Epithelial cell of proximal tubule (primary cell): ENCODE data around the gene TRO. TPM values are rescaled to one million over a fixed set of nuclear protein-coding genes. Genes with fewer than 3 reads are reported as not detected.

ENCODE experiments used
- DNase-seq: peaks from one replicate; pipeline ENCODE4 v3.0.0-alpha.2; 2011; ENCODE audit warnings: low read depth
- H3K4me3 ChIP-seq: 2 replicates; pipeline ENCODE4 v1.5.1; 2011; ENCODE audit warnings: low read depth, mild to moderate bottlenecking, low read length
- total RNA-seq: library from RNA; depleted of rRNA; stranded (reverse); fragments of >200 nt; gene quantifications from 2 replicates; pipeline ENCODE4 v1.2.3, GENCODE V29; 2015
- TF ChIP-seq, protein P1 (sequence below): conservative IDR thresholded peaks from 2 replicates; pipeline ENCODE4 v1.5.1; 2012; ENCODE audit warnings: low read depth, mild to moderate bottlenecking, low read length

The TRO gene
- total RNA-seq, 1 donor from 2014 or later: 15.0 TPM

DNA sequence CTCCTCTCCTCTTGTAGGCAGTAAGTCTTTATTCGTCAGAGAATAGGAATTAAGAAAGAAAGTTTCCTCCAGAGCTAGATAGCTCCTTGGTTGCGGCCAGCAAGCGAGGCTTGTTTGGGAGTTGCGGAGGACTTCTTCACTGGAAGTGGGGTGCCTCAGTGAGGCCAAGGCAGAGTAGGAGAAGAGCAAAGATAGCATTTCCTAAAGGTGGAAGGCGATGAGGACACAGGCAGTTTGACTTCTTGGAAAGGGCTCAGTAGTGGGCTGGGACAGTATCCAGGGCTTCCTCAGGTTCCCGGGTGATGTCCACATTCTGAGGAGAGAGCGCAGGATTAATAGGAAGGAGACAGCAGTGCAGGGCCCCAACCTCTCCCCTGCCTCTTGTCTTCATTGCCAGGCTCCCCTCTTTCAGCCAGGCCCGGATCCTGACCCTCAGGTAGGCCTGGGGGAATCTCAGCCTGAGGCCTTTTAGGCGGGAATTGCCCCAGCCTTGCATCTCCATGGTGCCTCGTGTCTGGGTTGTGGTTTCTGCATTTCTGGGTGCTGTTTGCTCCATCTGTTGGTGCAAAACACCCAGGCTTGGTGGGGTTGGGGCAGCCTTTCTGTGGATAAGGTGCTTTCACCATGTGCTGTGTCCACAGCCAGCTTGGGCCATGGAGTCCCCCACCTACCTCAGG, 12.7 kb downstream of the TRO start:
- DNase-seq: no peak
- TF ChIP-seq, protein P1, sequence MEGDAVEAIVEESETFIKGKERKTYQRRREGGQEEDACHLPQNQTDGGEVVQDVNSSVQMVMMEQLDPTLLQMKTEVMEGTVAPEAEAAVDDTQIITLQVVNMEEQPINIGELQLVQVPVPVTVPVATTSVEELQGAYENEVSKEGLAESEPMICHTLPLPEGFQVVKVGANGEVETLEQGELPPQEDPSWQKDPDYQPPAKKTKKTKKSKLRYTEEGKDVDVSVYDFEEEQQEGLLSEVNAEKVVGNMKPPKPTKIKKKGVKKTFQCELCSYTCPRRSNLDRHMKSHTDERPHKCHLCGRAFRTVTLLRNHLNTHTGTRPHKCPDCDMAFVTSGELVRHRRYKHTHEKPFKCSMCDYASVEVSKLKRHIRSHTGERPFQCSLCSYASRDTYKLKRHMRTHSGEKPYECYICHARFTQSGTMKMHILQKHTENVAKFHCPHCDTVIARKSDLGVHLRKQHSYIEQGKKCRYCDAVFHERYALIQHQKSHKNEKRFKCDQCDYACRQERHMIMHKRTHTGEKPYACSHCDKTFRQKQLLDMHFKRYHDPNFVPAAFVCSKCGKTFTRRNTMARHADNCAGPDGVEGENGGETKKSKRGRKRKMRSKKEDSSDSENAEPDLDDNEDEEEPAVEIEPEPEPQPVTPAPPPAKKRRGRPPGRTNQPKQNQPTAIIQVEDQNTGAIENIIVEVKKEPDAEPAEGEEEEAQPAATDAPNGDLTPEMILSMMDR: no peak

DNA sequence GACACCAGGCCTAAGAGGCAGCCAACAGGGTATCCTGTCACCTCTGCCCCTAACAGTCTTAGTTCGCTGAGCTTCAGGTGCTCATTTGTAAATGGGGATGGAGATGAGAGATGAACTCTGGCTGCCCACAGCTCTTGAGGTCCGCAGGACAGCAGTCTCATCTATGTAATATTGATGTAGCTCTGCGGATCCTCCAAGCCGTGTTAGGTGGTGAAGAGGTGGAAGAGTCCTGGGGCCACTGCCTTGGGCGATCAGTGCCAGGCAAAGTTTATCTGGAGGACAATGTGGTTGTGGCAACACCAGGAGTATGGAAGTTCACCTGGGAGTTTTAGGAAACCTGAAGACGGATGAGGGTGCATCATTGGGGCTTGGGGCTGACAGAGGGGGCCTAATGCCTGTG, 13.4 kb downstream of the TRO start:
- H3K4me3 ChIP-seq: no peak overlapping the region
- DNase-seq: no peak
- TF ChIP-seq, protein P1: no peak

More for the DNA sequence above, 12.7 kb downstream of the TRO start:
- H3K4me3 ChIP-seq: no peak overlapping the region

DNA sequence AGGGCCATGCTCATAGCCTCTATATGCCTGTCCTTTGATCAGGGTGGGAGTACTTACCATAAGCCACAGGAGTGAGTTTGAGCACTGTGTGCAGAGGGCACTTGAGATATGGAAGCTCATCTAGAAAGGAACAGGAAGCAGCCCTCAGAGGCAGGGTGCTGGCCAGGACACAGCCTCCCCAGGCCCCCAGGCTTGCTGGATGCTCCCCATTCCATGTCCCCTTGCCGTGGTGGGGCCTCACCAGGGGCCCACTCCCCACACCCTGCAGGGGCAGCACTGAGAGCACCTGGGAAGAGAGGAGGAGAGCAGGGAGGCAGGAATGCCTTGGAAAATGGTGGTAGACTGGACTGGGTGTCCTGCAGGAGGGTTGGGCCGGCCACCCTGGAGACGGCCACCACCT, 14.3 kb downstream of the TRO start:
- no peak overlapping the region for H3K4me3 ChIP-seq
- no peak for DNase-seq
- TF ChIP-seq, protein P1: no peak

DNA sequence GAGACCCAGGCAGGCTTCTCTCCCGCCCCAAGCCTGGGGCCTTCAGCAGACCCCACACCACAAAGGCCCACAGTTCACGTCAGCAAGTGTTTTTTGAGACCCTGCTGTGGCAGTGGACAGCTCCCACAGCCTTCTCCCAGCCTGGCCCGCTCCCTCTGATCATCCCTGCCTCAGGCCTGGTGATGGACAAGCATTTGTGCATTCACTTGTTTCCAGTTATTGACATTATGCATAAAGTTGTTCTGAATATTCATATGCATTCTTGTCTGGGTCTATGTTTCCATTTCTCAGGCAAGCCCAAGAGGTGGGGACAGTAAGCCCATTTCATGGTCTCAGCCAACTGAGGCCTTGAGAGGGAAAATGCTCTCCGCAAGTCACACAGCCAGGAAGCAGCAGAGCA, 14.7 kb downstream of the TRO start:
- no peak overlapping the region for H3K4me3 ChIP-seq
- TF ChIP-seq, protein P1: no peak
- no peak for DNase-seq

DNA sequence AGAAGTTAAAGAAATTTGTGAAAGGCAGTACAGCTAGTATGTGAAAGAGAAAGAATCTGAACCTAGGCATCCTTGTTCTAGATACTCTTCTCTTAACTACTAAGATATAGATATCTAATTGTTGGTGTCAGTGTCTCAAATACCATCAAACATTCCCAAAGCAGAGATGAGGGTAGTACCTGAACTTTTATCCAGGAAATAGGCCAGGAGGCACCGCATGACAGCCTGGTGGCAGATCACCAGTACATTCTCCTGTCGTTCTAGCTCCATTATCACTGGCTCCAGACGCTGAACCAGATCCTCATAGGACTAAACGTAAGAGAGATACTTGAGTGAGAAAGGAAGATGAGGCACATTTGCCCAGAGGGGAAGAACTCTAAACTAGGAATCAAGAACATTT, 16.8 kb downstream of the TRO start:
- no peak for DNase-seq
- TF ChIP-seq, protein P1: no peak

DNA sequence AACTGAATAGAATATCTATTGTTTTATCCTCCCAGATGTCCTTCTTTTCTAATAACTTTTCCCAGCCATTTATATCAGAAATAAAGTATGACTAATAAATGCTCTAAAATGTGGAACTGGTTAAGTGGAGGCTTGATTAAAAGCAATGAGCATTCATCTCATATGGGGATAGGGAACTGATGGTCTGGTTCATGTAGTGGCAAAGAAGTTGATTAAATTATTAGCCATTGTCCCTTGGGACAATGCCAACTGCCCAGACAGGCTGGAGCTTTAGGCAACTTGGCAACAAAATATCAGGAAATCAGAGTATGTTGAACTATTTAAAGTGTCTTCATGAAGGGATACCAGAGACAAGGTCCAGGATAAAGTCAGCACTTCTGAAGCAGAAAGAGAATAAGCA, 24.2 kb downstream of the TRO start:
- DNase-seq: no peak
- TF ChIP-seq, protein P1: no peak
- no peak overlapping the region for H3K4me3 ChIP-seq

More for the DNA sequence above, 16.8 kb downstream of the TRO start:
- H3K4me3 ChIP-seq: no peak overlapping the region

DNA sequence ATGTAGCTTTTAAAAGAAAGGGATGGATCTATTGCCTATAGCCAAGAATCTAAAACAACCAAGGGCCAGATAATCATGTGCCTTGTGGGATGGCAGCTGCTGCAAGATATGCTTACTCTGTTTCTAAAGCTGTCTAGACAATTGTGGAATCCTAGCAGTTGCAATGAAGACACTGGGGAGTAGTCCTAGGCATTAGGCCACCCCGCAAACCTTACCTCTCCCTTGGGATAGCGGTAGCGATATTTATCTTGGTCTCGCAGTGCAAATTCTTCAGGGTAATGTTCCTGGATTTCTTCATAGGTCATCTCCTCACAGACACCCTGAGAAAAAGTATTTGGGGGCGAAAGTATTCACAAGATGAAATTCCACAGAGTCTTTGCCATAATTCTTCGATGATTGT, 24.6 kb downstream of the TRO start:
- TF ChIP-seq, protein P1: no peak
- H3K4me3 ChIP-seq: no peak overlapping the region

More for the DNA sequence above, 24.6 kb downstream of the TRO start:
- DNase-seq: no peak
